ENCODE measurements around the gene SCTR.

DNA sequence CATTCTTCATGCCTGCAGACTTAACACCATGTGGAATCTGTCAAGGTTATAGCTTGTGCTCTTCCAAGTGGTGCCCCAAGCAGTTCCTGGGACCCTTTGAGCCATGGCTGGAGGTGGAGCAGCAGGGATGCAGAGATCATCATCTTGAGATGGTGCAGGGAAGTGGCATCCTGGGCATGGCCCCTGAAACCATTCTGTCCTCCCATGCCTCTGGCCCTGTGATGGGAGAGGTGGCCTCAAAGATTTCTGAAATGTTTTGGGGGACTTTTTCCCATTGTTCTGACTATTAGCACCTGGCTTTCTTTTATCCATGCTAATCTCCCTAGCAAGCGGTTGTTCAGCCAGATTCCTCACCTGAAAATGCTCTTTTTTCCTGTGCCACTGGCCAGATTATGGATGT, 103.0 kb downstream of the SCTR start:
- TF ChIP-seq MAX (IDR thresholded peaks at IDR 0.05; ENCODE audit: low read depth, low read length) (no peak), CTCF (IDR thresholded peaks at IDR 0.05; ENCODE audit: low read depth, low read length) (no peak), POLR2A (IDR thresholded peaks at IDR 0.05; ENCODE audit: extremely low read depth, insufficient read length) (no peak)
